GM21825 (cell line): ENCODE data around the gene HECTD2.
"Not testable (repeated sequence)": the region's sequence is repeated elsewhere in the genome, so short reads cannot be mapped to it uniquely, and the experiment has no call there.

Experiments used
- ATAC-seq: cut with Tn5 transposase; IDR thresholded peaks from one replicate; pipeline ENCODE4 v1.9.1; 2021; ENCODE audit warnings: mild to moderate bottlenecking, moderate library complexity; ENCODE audit not compliant: unreplicated experiment

Gene HECTD2

GRCh38 chr10:91528080-91528479 is 117.9 kb downstream of the HECTD2 start:
- no peak for ATAC-seq

GRCh38 chr10:91528768-91529167 is 118.6 kb downstream of the HECTD2 start:
- ATAC-seq: no peak

- ATAC-seq: not testable (repeated sequence)
Measured at GRCh38 chr10:91534789-91535188, 124.6 kb downstream of the HECTD2 start.

- no peak for ATAC-seq
Measured at GRCh38 chr10:91536111-91536510, 126.0 kb downstream of the HECTD2 start.

DNA sequence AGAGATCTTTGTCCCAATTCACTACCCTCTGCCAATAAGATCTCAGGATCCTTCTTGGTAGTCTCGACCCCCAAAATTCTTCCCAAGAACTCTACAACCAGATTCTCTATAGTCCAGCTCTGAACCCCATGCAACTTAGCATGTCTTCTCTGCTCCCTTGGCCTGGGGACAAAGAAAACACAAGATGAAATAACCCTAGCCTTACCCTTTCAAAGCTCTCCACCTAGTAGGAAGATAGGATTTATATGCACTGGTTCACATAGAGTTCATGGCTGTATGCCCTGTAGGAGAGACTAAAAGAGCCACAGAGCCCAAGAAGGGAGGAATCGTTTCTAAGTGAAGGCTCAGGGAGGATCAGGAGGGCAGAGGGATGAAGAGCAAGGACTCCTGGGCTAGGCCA is 126.6 kb downstream of the HECTD2 start:
- ATAC-seq: no peak

GRCh38 chr10:91537614-91538383 is 127.7 kb downstream of the HECTD2 start:
- ATAC-seq: no peak

- no peak for ATAC-seq
Measured at GRCh38 chr10:91539930-91540329, 129.8 kb downstream of the HECTD2 start.

- ATAC-seq: no peak
Measured at GRCh38 chr10:91540733-91541132, 130.6 kb downstream of the HECTD2 start.

- no peak for ATAC-seq
Measured at GRCh38 chr10:91541481-91541880, 131.3 kb downstream of the HECTD2 start.

DNA sequence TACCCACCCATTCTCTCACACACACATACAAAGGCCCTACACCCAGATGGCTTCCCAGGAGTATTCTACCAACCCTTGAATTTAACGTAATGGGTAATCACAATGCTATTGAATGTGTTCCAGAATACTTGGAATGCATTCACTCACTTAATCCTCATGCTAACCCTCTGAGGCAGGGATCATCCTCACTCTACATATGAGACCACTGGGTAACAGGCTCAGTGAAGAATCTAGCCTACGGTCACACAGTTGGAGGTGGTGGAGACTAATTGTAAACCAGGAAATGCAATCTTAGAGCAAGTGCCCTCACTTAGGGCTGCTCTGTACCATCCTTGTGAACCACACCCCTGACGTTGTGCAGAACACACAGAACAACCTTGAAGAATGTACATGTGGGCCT is 135.2 kb downstream of the HECTD2 start:
- no peak for ATAC-seq

GRCh38 chr10:91545838-91546237 is 135.7 kb downstream of the HECTD2 start:
- ATAC-seq: no peak

GRCh38 chr10:91549262-91549661 is 139.1 kb downstream of the HECTD2 start:
- ATAC-seq: no peak

DNA sequence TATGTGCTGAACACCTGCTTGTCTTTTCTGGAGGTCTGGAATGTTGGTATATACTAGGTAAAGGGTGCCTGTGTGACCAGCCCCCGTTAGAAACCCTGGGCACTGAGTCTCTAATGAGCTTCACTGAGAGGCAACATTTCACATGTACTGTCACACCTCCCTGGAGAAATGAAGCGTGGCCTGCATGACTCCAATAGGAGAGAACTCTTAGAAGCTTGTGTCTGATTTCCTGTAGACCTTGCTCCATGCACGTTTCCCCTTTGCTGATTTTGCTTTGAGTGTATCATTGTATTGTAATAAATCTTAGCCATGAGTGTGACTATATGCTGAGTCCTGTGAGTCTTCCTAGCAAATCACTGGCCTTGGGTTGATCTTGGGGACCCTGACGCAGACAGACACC is 139.9 kb downstream of the HECTD2 start:
- no peak for ATAC-seq

GRCh38 chr10:91551856-91552255 is 141.7 kb downstream of the HECTD2 start:
- no peak for ATAC-seq

DNA sequence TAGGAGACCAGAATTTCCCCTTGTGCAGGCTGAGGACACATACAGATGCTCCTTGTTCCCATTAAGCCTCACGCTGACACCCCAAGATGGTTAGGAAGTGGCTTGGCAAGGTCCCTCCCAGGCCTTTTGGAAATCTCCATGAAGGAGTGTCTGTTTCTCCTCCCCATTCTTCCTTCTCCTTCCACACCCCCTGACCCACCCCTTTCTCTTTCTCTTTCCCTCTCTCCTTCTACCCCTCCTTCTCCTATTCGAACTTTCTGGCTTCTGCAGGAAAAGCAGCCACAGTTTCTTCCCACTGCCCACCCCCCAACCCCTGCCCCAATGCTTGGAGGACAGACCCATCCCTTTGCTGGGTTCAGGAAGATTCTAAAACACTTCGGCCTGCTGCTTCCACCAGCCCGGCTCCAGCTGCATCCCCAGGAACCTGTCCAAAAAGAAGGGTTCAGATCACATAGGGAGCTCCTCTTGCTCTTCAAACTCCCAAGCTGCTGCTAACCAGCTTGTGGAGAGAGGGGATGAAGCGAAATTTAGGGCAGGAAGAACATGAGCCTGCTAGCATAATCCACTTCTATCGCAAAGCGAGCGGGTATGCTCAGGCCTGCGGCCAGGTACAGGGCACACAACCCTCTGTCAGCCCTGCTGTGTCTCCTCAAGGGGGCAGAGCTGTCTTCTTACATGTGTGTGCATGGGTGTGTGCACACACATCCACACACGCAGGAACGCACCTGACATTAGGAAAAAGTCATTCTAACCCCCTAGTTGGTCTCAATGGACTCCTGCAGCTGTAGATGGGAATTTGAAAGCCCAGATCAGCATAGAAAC is 142.3 kb downstream of the HECTD2 start:
- ATAC-seq: no peak

- no peak for ATAC-seq
Measured at GRCh38 chr10:91555455-91555854, 145.3 kb downstream of the HECTD2 start.

DNA sequence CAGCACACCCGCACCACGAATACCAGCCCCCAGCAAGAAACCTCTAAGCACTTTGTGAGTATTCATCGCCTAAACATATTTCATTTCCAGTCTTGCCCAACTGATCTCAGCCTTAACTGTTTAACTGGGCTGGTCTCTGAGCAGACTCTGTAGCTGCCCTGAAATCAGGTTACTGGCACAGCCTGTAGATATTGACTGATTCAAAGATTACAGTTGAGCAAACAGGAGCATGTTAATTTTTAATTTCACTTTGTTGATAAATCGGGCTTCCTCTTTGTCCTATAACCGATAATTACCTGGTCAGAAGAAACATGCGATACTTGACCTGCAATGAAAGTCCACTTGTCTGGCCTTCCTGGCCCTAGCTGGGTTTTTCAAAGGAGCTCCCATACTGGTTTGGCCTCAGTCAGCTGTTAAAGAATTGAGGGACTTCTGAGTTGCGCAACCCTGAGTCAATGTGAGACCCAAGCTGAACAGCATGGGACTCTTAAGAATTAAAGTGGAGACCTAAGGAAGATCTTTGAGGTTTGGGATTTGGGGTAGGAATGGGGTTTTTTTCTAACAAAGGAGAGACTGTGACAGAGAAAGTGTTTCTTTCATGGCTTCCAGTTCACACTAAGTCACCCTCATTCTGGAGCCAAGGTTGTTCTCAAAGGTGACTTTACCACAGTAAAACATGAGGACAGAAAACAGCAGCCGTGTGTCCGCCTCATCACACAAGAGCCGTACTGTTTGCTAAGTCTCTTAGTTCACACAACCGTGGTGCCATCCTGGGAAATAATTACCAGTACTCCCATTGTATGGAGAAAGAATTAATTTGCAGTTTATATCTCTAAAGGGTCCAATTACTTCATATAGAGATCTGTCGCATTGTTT is 146.8 kb downstream of the HECTD2 start:
- no peak for ATAC-seq

- ATAC-seq: no peak
Measured at GRCh38 chr10:91557651-91558111, 147.5 kb downstream of the HECTD2 start.

DNA sequence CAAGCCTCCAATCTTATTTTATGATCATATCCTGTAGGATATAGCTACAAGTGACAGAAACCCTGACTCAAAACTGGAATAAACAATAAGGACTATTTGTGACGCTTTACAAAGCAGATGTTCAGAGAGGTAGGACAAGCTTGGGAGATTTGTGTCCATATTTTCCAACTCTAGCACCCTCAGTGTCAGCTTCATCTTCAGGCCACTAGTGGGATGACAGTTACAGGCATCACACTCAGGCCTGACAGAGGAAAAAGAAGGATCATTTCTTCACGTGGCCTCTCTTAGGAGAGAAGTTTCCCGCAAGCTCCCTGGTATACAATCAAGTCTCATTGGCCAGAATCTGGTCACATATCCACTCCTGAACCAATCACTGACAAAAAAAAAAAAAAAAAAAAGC is 148.3 kb downstream of the HECTD2 start:
- no peak for ATAC-seq

DNA sequence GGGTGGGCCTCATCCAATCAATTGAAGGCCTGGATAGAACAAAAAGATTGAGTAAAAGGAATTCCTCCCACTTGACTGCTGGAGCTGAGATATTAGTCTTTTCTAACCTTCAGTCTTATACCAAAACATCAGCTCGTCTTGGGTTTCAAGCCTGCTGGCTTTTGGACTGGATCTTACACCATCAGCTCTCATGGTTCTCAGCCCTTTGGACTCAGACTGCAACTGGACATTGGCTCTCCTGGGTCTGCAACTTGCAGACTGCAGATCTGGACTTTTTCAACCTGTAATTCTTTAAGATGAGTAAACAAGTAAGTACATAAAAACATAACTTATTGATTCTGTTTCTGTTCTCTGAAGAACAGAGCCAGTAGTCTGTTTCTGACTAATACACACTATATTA is 149.0 kb downstream of the HECTD2 start:
- ATAC-seq: no peak

GRCh38 chr10:91559750-91560149 is 149.6 kb downstream of the HECTD2 start:
- no peak for ATAC-seq
